GM12878 (cell line): ENCODE data around the gene GNA15. TPM values are rescaled to one million over a fixed set of nuclear protein-coding genes. Genes with fewer than 3 reads are reported as not detected.

Experiments
- ATAC-seq: fragments of 200-7000 bp; cut with Tn5 transposase; 3 replicates; pipeline ENCODE4 v1.9.1; 2020; ENCODE audit warnings: mild to moderate bottlenecking, moderate library complexity
- BruUV-seq: library from RNA; stranded (reverse); fragments of 400-500 nt; replicated peaks from 2 replicates; lab custom pipeline; 2021; lab: Mats Ljungman, UMichigan
- CTCF ChIA-PET: fragments of 300-600 bp; sonication (Branson Sonifier 250); formaldehyde crosslinking; extraction: SDS; loops from one replicate; lab custom pipeline; 2021; ENCODE audit warnings: inconsistent platforms; lab: Yijun Ruan, JAX
- POLR2A ChIA-PET: fragments of 350-600 bp; formaldehyde crosslinking; extraction: SDS; loops from one replicate; lab custom pipeline; 2021; ENCODE audit warnings: inconsistent platforms; lab: Charles Lee
- RAD21 ChIA-PET: fragments of 300-600 bp; sonication (Branson Sonifier 250); formaldehyde crosslinking; loops from one replicate; lab custom pipeline; 2023; ENCODE audit warnings: antibody characterized with exemption; ENCODE audit not compliant: unreplicated experiment; lab: Charles Lee
- SMC1A ChIA-PET: fragments of 300-600 bp; sonication (Branson Sonifier 250); formaldehyde crosslinking; loops from one replicate; lab custom pipeline; 2023; ENCODE audit not compliant: unreplicated experiment, uncharacterized antibody; lab: Charles Lee
- DNase-seq: peaks from one replicate; pipeline ENCODE4 v3.0.0-alpha.2; 2011; ENCODE audit warnings: low read depth, low spot score
- FAIRE-seq: peaks from 3 replicates; lab custom pipeline; 2011; peaks lifted over from hg19 to GRCh38; lab: Jason Lieb, UNC
- H2AFZ ChIP-seq: 2 replicates; pipeline ENCODE4 v1.6.0; 2011; ENCODE audit warnings: low read depth, low read length, control low read depth; ENCODE audit not compliant: control insufficient read depth
- H3K27ac ChIP-seq: 2 replicates; pipeline ENCODE4 v1.5.1; 2011; ENCODE audit warnings: control low read depth; ENCODE audit not compliant: control insufficient read depth, insufficient read depth
- H3K27me3 ChIP-seq, 2 experiments: replicated peaks in 1 of 2; 2 replicates each; pipeline versions ENCODE4 v1.6.0 to v1.6.1; 2011; ENCODE audit warnings: low read length in 1 of 2; ENCODE audit not compliant: control insufficient read depth in 2 of 2, insufficient read depth in 2 of 2
- H3K36me3 ChIP-seq, 2 experiments: 2 replicates each; pipeline ENCODE4 v1.5.1; 2011; ENCODE audit warnings: low read length in 1 of 2; ENCODE audit not compliant: control insufficient read depth in 2 of 2, insufficient read depth in 2 of 2
- H3K4me1 ChIP-seq: 2 replicates; pipeline ENCODE4 v1.6.1; 2011; ENCODE audit warnings: mild to moderate bottlenecking, low read length, moderate library complexity, mixed read lengths; ENCODE audit not compliant: control insufficient read depth, insufficient read depth
- H3K4me2 ChIP-seq: 2 replicates; pipeline ENCODE4 v1.6.0; 2011; ENCODE audit warnings: control low read depth; ENCODE audit not compliant: control insufficient read depth, insufficient read depth
- H3K4me3 ChIP-seq: fragments of 200-600 bp; sonication (generic); 2 replicates; pipeline ENCODE4 v1.5.1; 2016
- H3K79me2 ChIP-seq: 2 replicates; pipeline ENCODE4 v1.6.0; 2011; ENCODE audit warnings: low read length; ENCODE audit not compliant: control insufficient read depth, insufficient read depth
- H3K9ac ChIP-seq: 2 replicates; pipeline ENCODE4 v1.8.0; 2011; ENCODE audit warnings: low read length, control low read depth, mixed read lengths; ENCODE audit not compliant: control insufficient read depth, insufficient read depth
- H3K9me3 ChIP-seq: replicated peaks from 3 replicates; pipeline ENCODE4 v1.5.1; 2011; ENCODE audit warnings: mild to moderate bottlenecking, low read length; ENCODE audit not compliant: control insufficient read depth, insufficient read depth
- H4K20me1 ChIP-seq: 2 replicates; pipeline ENCODE4 v1.6.0; 2011; ENCODE audit not compliant: control insufficient read depth, insufficient read depth
- HDAC2 ChIP-seq: fragments of 200-600 bp; sonication (generic); IDR thresholded peaks from 2 replicates; pipeline ENCODE4 v1.6.1; 2017
- MLLT1 ChIP-seq: fragments of 450-650 bp; IDR thresholded peaks from 2 replicates; pipeline ENCODE4 v1.6.1; 2016; ENCODE audit warnings: mild to moderate bottlenecking
- REST ChIP-seq: IDR thresholded peaks from 2 replicates; pipeline ENCODE4 v1.6.1; 2012; ENCODE audit warnings: mild to moderate bottlenecking, low read depth, low read length
- SPI1 ChIP-seq: IDR thresholded peaks from 2 replicates; pipeline ENCODE4 v1.6.1; 2011; ENCODE audit warnings: low read depth, mild to moderate bottlenecking, low read length, moderate library complexity, borderline replicate concordance; ENCODE audit not compliant: insufficient read depth
- TARDBP ChIP-seq: IDR thresholded peaks from 2 replicates; pipeline ENCODE4 v1.6.1; 2016; ENCODE audit warnings: borderline replicate concordance
- USF2 ChIP-seq: IDR thresholded peaks from 2 replicates; pipeline ENCODE4 v1.6.1; 2011; ENCODE audit warnings: low read depth, low read length, improper control_type of control experiment, borderline replicate concordance
- ZBTB33 ChIP-seq: fragments of 450-650 bp; IDR thresholded peaks from 2 replicates; pipeline ENCODE4 v1.6.1; 2017; ENCODE audit warnings: mild to moderate bottlenecking
- WGBS: methylation state at CpG from one replicate; pipeline ENCODE4 v1.1.6; 2016; ENCODE audit warnings: low lambda C conversion rate; ENCODE audit not compliant: insufficient replicate concordance, insufficient coverage; ENCODE audit errors: missing lambda C conversion rate; 5-methylcytosine and 5-hydroxymethylcytosine counted together
- in situ Hi-C: fragments of 300-500 bp; cut with MboI; formaldehyde crosslinking; loops from 9 replicates; pipeline ENCODE4 v1.14.3; 2018; ENCODE audit warnings: mixed read lengths
- intact Hi-C: fragments of 100-400 bp; cut with micrococcal nuclease; formaldehyde crosslinking; loops from one replicate; pipeline ENCODE4 v1.14.2; 2022; ENCODE audit not compliant: unreplicated experiment
- polyA plus RNA-seq, 11 experiments: library from polyadenylated mRNA; depleted of rRNA in 4 of 11; unstranded in 6 of 11; stranded (reverse) in 5 of 11; fragments of >200 nt; fragmentation: Nextera tagmentation in 4 of 11; fragmentation: Illumina TruSeq in 1 of 11; extraction: Ambion mirVana in 4 of 11; extraction: Trizol in 1 of 11; gene quantifications; 1 replicate in 1 of 11; 2 replicates in 10 of 11; pipeline versions ENCODE4 v1.2.1 to v1.2.3, GENCODE V29; 2011 to 2016; ENCODE audit warnings: inconsistent platforms in 2 of 11, missing spikeins in 2 of 11, low read depth in 1 of 11
- total RNA-seq, 4 experiments: library from RNA; depleted of rRNA in 3 of 4; stranded (reverse); fragments of >200 nt in 3 of 4; fragmentation: Illumina TruSeq in 1 of 4; extraction: Trizol in 1 of 4; gene quantifications; 2 replicates each; pipeline versions ENCODE4 v1.2.1 to v1.2.3, GENCODE V29; 2013 to 2021

The GNA15 gene
- total and polyA plus RNA-seq, 10 of the 15 experiments (the other 5 are each of a cell fraction or from before 2014, with no cell fraction given): 0.42 to 18.0 (median 9.4) TPM

- 0 out of 2 replicates have a peak, but pooled peaks have one; percentile 21 for TF ChIP-seq REST
Measured at GRCh38 chr19:3132971-3133792, 2.7 kb upstream of the GNA15 start (continued).

GRCh38 chr19:3133793-3134116, 2.1 kb upstream of the GNA15 start:
- FAIRE-seq: no peak
- Histone ChIP-seq H3K9ac (peak overlapping the region; percentile 46; the same call in 1 of the 2 replicates), H3K36me3 (no peaks in the 10 kb centered on the region; a peak in 1 of 4 replicates), H3K27ac (peak overlapping the region; percentile 84), H4K20me1 (no peaks in the 10 kb centered on the region), H3K79me2 (peaks cover 13% of the 10 kb centered on the region), H3K27me3 (no peaks in the 10 kb centered on the region), H3K4me3 (no peak overlapping the region), H3K9me3 (no peaks in the 10 kb centered on the region), H2AFZ (peak overlapping the region; percentile 73), H3K4me1 (peaks cover 17% of the 10 kb centered on the region), H3K4me2 (peak overlapping the region; percentile 84)
- ATAC-seq: no peak
- TF ChIP-seq TARDBP: no peak
- no peak for TF ChIP-seq USF2
- no peak for TF ChIP-seq SPI1
- no peak for TF ChIP-seq MLLT1
- no peak for TF ChIP-seq HDAC2
- no peak for TF ChIP-seq ZBTB33
- SMC1A ChIA-PET: interaction anchor here (1.5 to 1.9 kb wide), 3 partner anchors 8 to 30 kb away, joined by 3 to 6 read pairs (median 5); no protein-coding TSS in a partner anchor
- intact Hi-C loops (no loop called here), in situ Hi-C loops (no loop called here)
- RAD21 ChIA-PET: interaction anchor here (1.5 kb wide), 1 partner anchor 99 kb away, joined by 3 read pairs; no protein-coding TSS in a partner anchor
- POLR2A ChIA-PET: interaction anchor here (1.0 to 1.4 kb wide), 3 partner anchors 8 to 183 kb away, joined by 3 to 7 read pairs (median 5); no protein-coding TSS in a partner anchor
- no peak for DNase-seq
- no TSS peak for BruUV-seq
- 44% methylated on average over 4 of the region's 4 CpGs for WGBS
- CTCF ChIA-PET: interaction anchor here (1.7 to 6.7 kb wide), 2 partner anchors 10 to 30 kb away, joined by 7 to 117 read pairs; no protein-coding TSS in a partner anchor
